K562 (cell line): ENCODE results near the gene NSMCE1. TPM values are rescaled to one million over a fixed set of nuclear protein-coding genes. Genes with fewer than 3 reads are reported as not detected.
A peak's percentile ranks its signal among the peaks of the same experiment; 100 is the strongest.

Source experiments
- ATAC-seq: fragments of 200-7000 bp; cut with Tn5 transposase; 3 replicates; pipeline ENCODE4 v1.9.1; 2020; ENCODE audit warnings: moderate library complexity
- BruUV-seq: library from RNA; stranded (reverse); fragments of 400-500 nt; replicated peaks from 2 replicates; lab custom pipeline; 2021; lab: Mats Ljungman, UMichigan
- CTCF ChIA-PET: fragments of 300-600 bp; formaldehyde crosslinking; extraction: SDS; loops from one replicate; lab custom pipeline; 2021; ENCODE audit warnings: low intra/inter-chr PET ratio; lab: Yijun Ruan, JAX
- POLR2A ChIA-PET: fragments of 300-600, 350-650 bp; sonication (Branson Sonifier 250); formaldehyde crosslinking; extraction: SDS; loops from one replicate; lab custom pipeline; 2021; ENCODE audit warnings: antibody characterized with exemption, inconsistent platforms; lab: Yijun Ruan, JAX
- DNase-seq, 4 experiments: peaks; one replicate each; pipeline versions ENCODE4 v3.0.0 to v3.0.0-alpha.2; 2011 to 2018; ENCODE audit warnings: low spot score in 3 of 4, mixed read lengths in 3 of 4; ENCODE audit errors: extremely low read depth in 1 of 4
- FAIRE-seq: peaks from 2 replicates; lab custom pipeline; 2011; peaks lifted over from hg19 to GRCh38; lab: Jason Lieb, UNC
- H2AFZ ChIP-seq: 2 replicates; pipeline ENCODE4 v1.6.0; 2011; ENCODE audit warnings: low read depth, low read length, control low read depth, inconsistent platforms
- H3K27ac ChIP-seq: fragments of 200-600 bp; 3 replicates; pipeline ENCODE4 v1.8.0; 2011; ENCODE audit warnings: low read depth, mild to moderate bottlenecking, control low read depth, inconsistent platforms, low read length, moderate library complexity, mixed read lengths; ENCODE audit errors: extremely low read depth
- H3K27me3 ChIP-seq, 2 experiments: fragments of 300-600 bp in 1 of 2; 2 replicates in 1 of 2; 3 replicates in 1 of 2; pipeline versions ENCODE4 v1.6.0 to v1.8.0; 2011; ENCODE audit warnings: inconsistent platforms in 2 of 2, low read length in 2 of 2, mild to moderate bottlenecking in 1 of 2, mixed read lengths in 1 of 2, moderate library complexity in 1 of 2; ENCODE audit not compliant: control insufficient read depth in 2 of 2, insufficient read depth in 2 of 2
- H3K36me3 ChIP-seq: fragments of 300-600 bp; 3 replicates; pipeline ENCODE4 v1.8.0; 2011; ENCODE audit warnings: mild to moderate bottlenecking, low read length, inconsistent platforms; ENCODE audit not compliant: control insufficient read depth, insufficient read depth
- H3K4me1 ChIP-seq, 2 experiments: fragments of 200-600 bp in 1 of 2; replicated peaks in 1 of 2; 2 replicates in 1 of 2; 3 replicates in 1 of 2; pipeline versions ENCODE4 v1.5.1 to v1.8.0; 2011; ENCODE audit warnings: inconsistent platforms in 2 of 2, low read length in 2 of 2, mild to moderate bottlenecking in 1 of 2, mixed read lengths in 1 of 2, moderate library complexity in 1 of 2; ENCODE audit not compliant: control insufficient read depth in 2 of 2, insufficient read depth in 2 of 2
- H3K4me2 ChIP-seq: 2 replicates; pipeline ENCODE4 v1.6.1; 2011; ENCODE audit warnings: low read length, control low read depth, inconsistent platforms, mixed read lengths; ENCODE audit not compliant: insufficient read depth
- H3K4me3 ChIP-seq: fragments of 200-600 bp; sonication (generic), shearing (Covaris generic); 2 replicates; pipeline ENCODE4 v1.5.1; 2016; ENCODE audit warnings: control low read depth, inconsistent platforms
- H3K79me2 ChIP-seq: fragments of 200-600 bp; 3 replicates; pipeline ENCODE4 v1.8.0; 2011; ENCODE audit warnings: low read length, inconsistent platforms; ENCODE audit not compliant: control insufficient read depth, insufficient read depth
- H3K9ac ChIP-seq, 2 experiments: 2 replicates each; pipeline versions ENCODE4 v1.6.0 to v1.6.1; 2011; ENCODE audit warnings: low read depth in 2 of 2, low read length in 2 of 2, control low read depth in 1 of 2, inconsistent platforms in 1 of 2, mild to moderate bottlenecking in 1 of 2, mixed read lengths in 1 of 2; ENCODE audit not compliant: insufficient read depth in 1 of 2
- H3K9me1 ChIP-seq: one replicate; pipeline ENCODE4 v1.6.0; 2011; ENCODE audit warnings: inconsistent platforms, mild to moderate bottlenecking, low read length, moderate library complexity; ENCODE audit not compliant: control insufficient read depth, insufficient read depth
- H3K9me3 ChIP-seq: replicated peaks from 2 replicates; pipeline ENCODE4 v1.5.1; 2011; ENCODE audit warnings: low read depth, low read length, inconsistent platforms; ENCODE audit not compliant: control insufficient read depth, insufficient read depth
- H4K20me1 ChIP-seq: replicated peaks from 2 replicates; pipeline ENCODE4 v1.6.1; 2011; ENCODE audit warnings: low read length, inconsistent platforms, mixed read lengths; ENCODE audit not compliant: control insufficient read depth, insufficient read depth
- ARID2 ChIP-seq: fragments of 450-650 bp; IDR thresholded peaks from 2 replicates; pipeline ENCODE4 v1.6.1; 2017; ENCODE audit warnings: antibody characterized with exemption, mild to moderate bottlenecking
- BHLHE40 ChIP-seq: IDR thresholded peaks from 2 replicates; pipeline ENCODE4 v1.6.1; 2011; ENCODE audit warnings: low read length, improper control_type of control experiment
- CTCF ChIP-seq, 3 experiments: IDR thresholded peaks in 2 of 3; conservative IDR thresholded peaks in 1 of 3; 2 replicates each; pipeline ENCODE4 v1.5.1; 2011 to 2012; ENCODE audit warnings: low read length in 3 of 3, mild to moderate bottlenecking in 3 of 3, control low read depth in 2 of 3, improper control_type of control experiment in 1 of 3, inconsistent platforms in 1 of 3, low read depth in 1 of 3, mixed read lengths in 1 of 3, moderate library complexity in 1 of 3; ENCODE audit not compliant: insufficient read depth in 2 of 3
- ETV5 ChIP-seq: sonication (generic); formaldehyde crosslinking; IDR thresholded peaks from 2 replicates; pipeline ENCODE4 v1.4.0; 2020; ENCODE audit warnings: low read depth, mild to moderate bottlenecking, missing genetic modification reagents
- MAX ChIP-seq: sonication (generic); formaldehyde crosslinking; IDR thresholded peaks from 2 replicates; pipeline ENCODE4 v1.9.0; 2022; ENCODE audit warnings: mild to moderate bottlenecking, missing genetic modification reagents
- NFXL1 ChIP-seq: fragments of 450-650 bp; formaldehyde crosslinking; IDR thresholded peaks from 2 replicates; pipeline ENCODE4 v1.4.0; 2021; ENCODE audit warnings: mild to moderate bottlenecking
- NR2F6 ChIP-seq: fragments of 450-650 bp; formaldehyde crosslinking; IDR thresholded peaks from 2 replicates; pipeline ENCODE4 v1.4.0; 2020; ENCODE audit warnings: mild to moderate bottlenecking
- PCBP1 ChIP-seq: fragments of 200-400 bp; formaldehyde crosslinking; IDR thresholded peaks from 2 replicates; pipeline ENCODE4 v1.6.1; 2018; ENCODE audit warnings: mild to moderate bottlenecking, low read depth, low read length; ENCODE audit not compliant: poor library complexity, severe bottlenecking
- POLR3G ChIP-seq: IDR thresholded peaks from 2 replicates; pipeline ENCODE4 v1.6.1; 2011; ENCODE audit not compliant: insufficient read length, insufficient replicate concordance; ENCODE audit errors: extremely low read depth
- ZKSCAN8 ChIP-seq: fragments of 200-800 bp; sonication (Bioruptor generic); IDR thresholded peaks from 2 replicates; pipeline ENCODE4 v1.6.1; 2016; ENCODE audit warnings: missing genetic modification characterization, missing compliant biosample characterization
- ZNF239 ChIP-seq: fragments of 250-450 bp; sonication (Bioruptor Pico); IDR thresholded peaks from 2 replicates; pipeline ENCODE4 v1.4.0; 2020; ENCODE audit warnings: mild to moderate bottlenecking
- ZNF384 ChIP-seq: IDR thresholded peaks from 2 replicates; pipeline ENCODE4 v1.6.1; 2012; ENCODE audit warnings: low read depth, low read length, improper control_type of control experiment
- ZNF512 ChIP-seq: IDR thresholded peaks from 2 replicates; pipeline ENCODE4 v1.6.1; 2016; ENCODE audit warnings: missing genetic modification characterization, missing compliant biosample characterization
- WGBS: fragments of 100-300 bp; shearing (Covaris generic); methylation state at CpG from one replicate; pipeline ENCODE4 v1.1.6; 2016; ENCODE audit warnings: low coverage, mixed read lengths; ENCODE audit not compliant: insufficient coverage; ENCODE audit errors: missing lambda C conversion rate; 5-methylcytosine and 5-hydroxymethylcytosine counted together
- in situ Hi-C: fragments of 300-500 bp; cut with MboI; formaldehyde crosslinking; loops from 4 replicates; pipeline ENCODE4 v1.15.0; 2018; ENCODE audit warnings: inconsistent platforms, mixed read lengths
- intact Hi-C: fragments of 100-400 bp; cut with micrococcal nuclease; formaldehyde crosslinking; loops from 2 replicates; pipeline ENCODE4 v1.14.2; 2022
- polyA plus RNA-seq, 8 experiments: library from polyadenylated mRNA; depleted of rRNA in 4 of 8; stranded (reverse) in 5 of 8; unstranded in 3 of 8; fragments of >200 nt; fragmentation: Nextera tagmentation in 2 of 8; fragmentation: Illumina TruSeq in 1 of 8; extraction: Ambion mirVana in 2 of 8; extraction: Trizol in 1 of 8; gene quantifications; 2 replicates each; pipeline versions ENCODE4 v1.2.1 to v1.2.3, GENCODE V29; 2011 to 2014; ENCODE audit warnings: inconsistent platforms in 1 of 8, missing spikeins in 1 of 8
- total RNA-seq, 7 experiments: library from RNA; depleted of rRNA in 6 of 7; stranded (reverse); fragments of >200 nt in 6 of 7; fragmentation: Illumina TruSeq in 2 of 7; extraction: Trizol in 2 of 7; gene quantifications; 2 replicates each; pipeline versions ENCODE4 v1.2.1 to v1.2.3, GENCODE V29; 2011 to 2021; ENCODE audit warnings: low replicate concordance in 1 of 7
- TF ChIP-seq, protein P1 (sequence below): fragments of 450-650 bp; IDR thresholded peaks from 2 replicates; pipeline ENCODE4 v1.7.0; 2016; ENCODE audit warnings: borderline replicate concordance

Gene NSMCE1
- total and polyA plus RNA-seq, 9 of the 15 experiments (the other 6 are each of a cell fraction or from before 2014, with no cell fraction given) = 52.1 to 163 (median 61.5) TPM

GRCh38 chr16:27235055-27235937 lies 33.3 kb downstream of the NSMCE1 start (continued):
- TF ChIP-seq ZNF384 (peak; percentile 36), CTCF (IDR thresholded peaks at IDR 0.05 in 2 of 3, conservative IDR thresholded peaks at IDR 0.05 in 1 of 3; ENCODE audit: insufficient read depth in 2 of 3, low read depth in 1 of 3, low read length in 3 of 3) (peak; percentile 81 to 91 (median 88)), BHLHE40 (peak; percentile 33), PCBP1 (no peak)
- TF ChIP-seq, all 486 proteins: peak for 117

DNA sequence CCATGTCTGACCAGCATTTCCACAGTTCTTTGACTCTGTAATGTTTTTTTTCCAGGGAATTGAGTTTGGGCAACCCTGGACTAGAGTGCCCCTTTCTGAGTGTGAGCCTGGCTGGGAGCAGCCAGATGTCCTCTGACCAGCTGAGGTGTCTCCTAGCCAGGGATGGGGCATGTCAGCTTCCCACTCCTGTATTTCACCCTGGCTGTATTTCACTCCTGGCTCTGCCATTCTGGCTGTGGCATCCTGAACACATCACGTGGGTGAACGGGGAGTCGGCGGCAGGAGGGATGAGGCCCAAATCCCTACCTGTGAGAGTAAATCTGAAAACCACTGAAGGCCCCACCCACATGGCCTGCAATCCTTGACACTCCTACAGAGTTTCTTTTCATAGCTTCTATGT lies 34.0 kb downstream of the NSMCE1 start:
- CTCF ChIA-PET = interaction anchor here (0.7 to 2.0 kb wide), 3 partner anchors 121 to 141 kb away, joined by 3 to 19 read pairs (median 3); no protein-coding TSS in a partner anchor
- H3K9ac ChIP-seq = no peak overlapping the region
- no TSS peak for BruUV-seq
- no peaks in the 10 kb centered on the region for H3K9me1 ChIP-seq
- no peak overlapping the region for H3K4me2 ChIP-seq
- DNase-seq = no peak
- H3K79me2 ChIP-seq = no peaks in the 10 kb centered on the region
- no peak overlapping the region for H2AFZ ChIP-seq
- H3K27me3 ChIP-seq = no peaks in the 10 kb centered on the region
- POLR2A ChIA-PET = interaction anchor here (0.6 to 2.3 kb wide), 9 partner anchors 9 to 121 kb away, joined by 3 to 6 read pairs (median 4); partner anchors contain the start of genes KDM8 and NSMCE1
- no peaks in the 10 kb centered on the region for H4K20me1 ChIP-seq
- FAIRE-seq = no peak
- H3K4me1 ChIP-seq = peaks cover 32 to 48% of the 10 kb centered on the region in 2 experiments
- WGBS = 7% methylated on average over 4 of the region's 4 CpGs
- no peak overlapping the region for H3K4me3 ChIP-seq
- in situ Hi-C loops = loop anchor here (5.0 kb wide), 1 partner anchor 138 kb away; no protein-coding TSS in a partner anchor
- peaks cover 29% of the 10 kb centered on the region; the same call in 2 of the 3 replicates for H3K36me3 ChIP-seq
- no peaks in the 10 kb centered on the region for H3K9me3 ChIP-seq
- no peak for ATAC-seq
- intact Hi-C loops = loop anchor here (1.0 to 2.0 kb wide), 4 partner anchors 34 to 222 kb away; partner anchors contain the start of gene NSMCE1
- H3K27ac ChIP-seq = no peak overlapping the region; the same call in 2 of the 3 replicates
- TF ChIP-seq MAX (CRISPR knock-in tag) (no peak), NR2F6 (CRISPR knock-in tag) (no peak), POLR3G (no peak), ZKSCAN8 (CRISPR knock-in tag) (no peak), ZNF512 (tag) (no peak), ARID2 (no peak), NFXL1 (no peak), ETV5 (CRISPR knock-in tag) (no peak), ZNF239 (CRISPR knock-in tag) (no peak)
- TF ChIP-seq, protein P1, sequence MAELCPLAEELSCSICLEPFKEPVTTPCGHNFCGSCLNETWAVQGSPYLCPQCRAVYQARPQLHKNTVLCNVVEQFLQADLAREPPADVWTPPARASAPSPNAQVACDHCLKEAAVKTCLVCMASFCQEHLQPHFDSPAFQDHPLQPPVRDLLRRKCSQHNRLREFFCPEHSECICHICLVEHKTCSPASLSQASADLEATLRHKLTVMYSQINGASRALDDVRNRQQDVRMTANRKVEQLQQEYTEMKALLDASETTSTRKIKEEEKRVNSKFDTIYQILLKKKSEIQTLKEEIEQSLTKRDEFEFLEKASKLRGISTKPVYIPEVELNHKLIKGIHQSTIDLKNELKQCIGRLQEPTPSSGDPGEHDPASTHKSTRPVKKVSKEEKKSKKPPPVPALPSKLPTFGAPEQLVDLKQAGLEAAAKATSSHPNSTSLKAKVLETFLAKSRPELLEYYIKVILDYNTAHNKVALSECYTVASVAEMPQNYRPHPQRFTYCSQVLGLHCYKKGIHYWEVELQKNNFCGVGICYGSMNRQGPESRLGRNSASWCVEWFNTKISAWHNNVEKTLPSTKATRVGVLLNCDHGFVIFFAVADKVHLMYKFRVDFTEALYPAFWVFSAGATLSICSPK = no peak
